HG03175 (cell line): ENCODE data around the gene WNK1.
A peak's percentile ranks its signal among the peaks of the same experiment; 100 is the strongest.
"Not testable (repeated sequence)": the region's sequence is repeated elsewhere in the genome, so short reads cannot be mapped to it uniquely, and the experiment has no call there.

Experiments used
- ATAC-seq: cut with Tn5 transposase; IDR thresholded peaks from one replicate; pipeline ENCODE4 v1.9.1; 2021; ENCODE audit warnings: mild to moderate bottlenecking, moderate library complexity; ENCODE audit not compliant: unreplicated experiment

Gene WNK1

GRCh38 chr12:751999-752694 is at the start of gene WNK1:
WNK1 (plus strand) TSS chr12:752579; CDS start chr12:753566, 987 bp downstream.
- peak; percentile 61 for ATAC-seq

- ATAC-seq, result no peak
Measured at GRCh38 chr12:704516-705242, 47.7 kb upstream of the WNK1 start.

GRCh38 chr12:708084-708483 is 44.3 kb upstream of the WNK1 start:
- not testable (repeated sequence) for ATAC-seq

- no peak for ATAC-seq
Measured at GRCh38 chr12:709455-710020, 42.8 kb upstream of the WNK1 start.

GRCh38 chr12:712172-712863 is 40.1 kb upstream of the WNK1 start:
- no peak for ATAC-seq

GRCh38 chr12:713281-713875 is 39.0 kb upstream of the WNK1 start:
- no peak for ATAC-seq

GRCh38 chr12:716506-716905 is 35.9 kb upstream of the WNK1 start:
- no peak for ATAC-seq

GRCh38 chr12:718756-719102 is 33.6 kb upstream of the WNK1 start:
- no peak for ATAC-seq

GRCh38 chr12:720231-720941 is 32.0 kb upstream of the WNK1 start:
- no peak for ATAC-seq

- no peak for ATAC-seq
Measured at GRCh38 chr12:724194-724855, 28.1 kb upstream of the WNK1 start.

- no peak for ATAC-seq
Measured at GRCh38 chr12:725076-725475, 27.3 kb upstream of the WNK1 start.

- ATAC-seq, result no peak
Measured at GRCh38 chr12:726281-727140, 25.9 kb upstream of the WNK1 start.

GRCh38 chr12:727321-727720 is 25.1 kb upstream of the WNK1 start:
- ATAC-seq, result no peak

GRCh38 chr12:728781-729180 is 23.6 kb upstream of the WNK1 start:
- no peak for ATAC-seq

- ATAC-seq, result no peak
Measured at GRCh38 chr12:729221-729620, 23.2 kb upstream of the WNK1 start.

GRCh38 chr12:730550-730949 is 21.8 kb upstream of the WNK1 start:
- ATAC-seq, result no peak

- ATAC-seq, result no peak
Measured at GRCh38 chr12:737122-737739, 15.1 kb upstream of the WNK1 start.

- ATAC-seq, result no peak
Measured at GRCh38 chr12:738712-739111, 13.7 kb upstream of the WNK1 start.

- ATAC-seq, result no peak
Measured at GRCh38 chr12:739349-739748, 13.0 kb upstream of the WNK1 start.
